ENCODE data around the gene DGKK.

Gene DGKK

DNA sequence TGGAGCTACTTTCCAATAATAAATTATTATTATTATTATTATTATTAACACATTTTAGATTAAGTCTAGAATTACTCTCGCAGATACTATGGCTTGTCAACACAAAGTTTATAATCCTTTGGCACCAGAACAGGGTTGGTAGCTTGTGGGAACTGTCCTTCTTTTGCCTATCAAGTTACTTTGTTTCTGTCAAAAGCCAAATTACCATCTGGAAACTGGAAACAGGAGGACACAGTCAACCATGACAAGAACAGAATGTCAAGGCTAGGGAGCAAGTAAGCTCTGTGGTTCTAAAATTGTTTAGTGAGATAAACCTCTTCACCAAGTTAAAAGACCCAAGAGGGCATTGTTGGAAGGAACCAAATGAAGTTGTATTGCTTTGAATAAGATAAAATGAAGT, 42.5 kb downstream of the DGKK start:
- Histone ChIP-seq H3K27me3 (ENCODE audit: insufficient read depth, poor library complexity, severe bottlenecking) (no peaks in the 10 kb centered on the region), H3K27ac (replicated peaks) (no peak overlapping the region), H3K4me3 (replicated peaks; ENCODE audit: insufficient read depth, low read length) (no peak overlapping the region)
- TF ChIP-seq SPI1 (IDR thresholded peaks at IDR 0.05; ENCODE audit: borderline replicate concordance, low read depth) (no peak), GABPA (IDR thresholded peaks at IDR 0.05; ENCODE audit: low read depth) (no peak), POLR2AphosphoS5 (IDR thresholded peaks at IDR 0.05; ENCODE audit: low read depth) (no peak)
- TF ChIP-seq, protein P1, sequence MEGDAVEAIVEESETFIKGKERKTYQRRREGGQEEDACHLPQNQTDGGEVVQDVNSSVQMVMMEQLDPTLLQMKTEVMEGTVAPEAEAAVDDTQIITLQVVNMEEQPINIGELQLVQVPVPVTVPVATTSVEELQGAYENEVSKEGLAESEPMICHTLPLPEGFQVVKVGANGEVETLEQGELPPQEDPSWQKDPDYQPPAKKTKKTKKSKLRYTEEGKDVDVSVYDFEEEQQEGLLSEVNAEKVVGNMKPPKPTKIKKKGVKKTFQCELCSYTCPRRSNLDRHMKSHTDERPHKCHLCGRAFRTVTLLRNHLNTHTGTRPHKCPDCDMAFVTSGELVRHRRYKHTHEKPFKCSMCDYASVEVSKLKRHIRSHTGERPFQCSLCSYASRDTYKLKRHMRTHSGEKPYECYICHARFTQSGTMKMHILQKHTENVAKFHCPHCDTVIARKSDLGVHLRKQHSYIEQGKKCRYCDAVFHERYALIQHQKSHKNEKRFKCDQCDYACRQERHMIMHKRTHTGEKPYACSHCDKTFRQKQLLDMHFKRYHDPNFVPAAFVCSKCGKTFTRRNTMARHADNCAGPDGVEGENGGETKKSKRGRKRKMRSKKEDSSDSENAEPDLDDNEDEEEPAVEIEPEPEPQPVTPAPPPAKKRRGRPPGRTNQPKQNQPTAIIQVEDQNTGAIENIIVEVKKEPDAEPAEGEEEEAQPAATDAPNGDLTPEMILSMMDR (IDR thresholded peaks at IDR 0.05; ENCODE audit: insufficient read depth, low read length), result no peak
- TF ChIP-seq, protein P2, sequence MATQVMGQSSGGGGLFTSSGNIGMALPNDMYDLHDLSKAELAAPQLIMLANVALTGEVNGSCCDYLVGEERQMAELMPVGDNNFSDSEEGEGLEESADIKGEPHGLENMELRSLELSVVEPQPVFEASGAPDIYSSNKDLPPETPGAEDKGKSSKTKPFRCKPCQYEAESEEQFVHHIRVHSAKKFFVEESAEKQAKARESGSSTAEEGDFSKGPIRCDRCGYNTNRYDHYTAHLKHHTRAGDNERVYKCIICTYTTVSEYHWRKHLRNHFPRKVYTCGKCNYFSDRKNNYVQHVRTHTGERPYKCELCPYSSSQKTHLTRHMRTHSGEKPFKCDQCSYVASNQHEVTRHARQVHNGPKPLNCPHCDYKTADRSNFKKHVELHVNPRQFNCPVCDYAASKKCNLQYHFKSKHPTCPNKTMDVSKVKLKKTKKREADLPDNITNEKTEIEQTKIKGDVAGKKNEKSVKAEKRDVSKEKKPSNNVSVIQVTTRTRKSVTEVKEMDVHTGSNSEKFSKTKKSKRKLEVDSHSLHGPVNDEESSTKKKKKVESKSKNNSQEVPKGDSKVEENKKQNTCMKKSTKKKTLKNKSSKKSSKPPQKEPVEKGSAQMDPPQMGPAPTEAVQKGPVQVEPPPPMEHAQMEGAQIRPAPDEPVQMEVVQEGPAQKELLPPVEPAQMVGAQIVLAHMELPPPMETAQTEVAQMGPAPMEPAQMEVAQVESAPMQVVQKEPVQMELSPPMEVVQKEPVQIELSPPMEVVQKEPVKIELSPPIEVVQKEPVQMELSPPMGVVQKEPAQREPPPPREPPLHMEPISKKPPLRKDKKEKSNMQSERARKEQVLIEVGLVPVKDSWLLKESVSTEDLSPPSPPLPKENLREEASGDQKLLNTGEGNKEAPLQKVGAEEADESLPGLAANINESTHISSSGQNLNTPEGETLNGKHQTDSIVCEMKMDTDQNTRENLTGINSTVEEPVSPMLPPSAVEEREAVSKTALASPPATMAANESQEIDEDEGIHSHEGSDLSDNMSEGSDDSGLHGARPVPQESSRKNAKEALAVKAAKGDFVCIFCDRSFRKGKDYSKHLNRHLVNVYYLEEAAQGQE (IDR thresholded peaks at IDR 0.05; ENCODE audit: insufficient replicate concordance, low read depth), result no peak
- no peak for DNase-seq (ENCODE audit: low read depth in 1 of 2, low spot score in 1 of 2)

DNA sequence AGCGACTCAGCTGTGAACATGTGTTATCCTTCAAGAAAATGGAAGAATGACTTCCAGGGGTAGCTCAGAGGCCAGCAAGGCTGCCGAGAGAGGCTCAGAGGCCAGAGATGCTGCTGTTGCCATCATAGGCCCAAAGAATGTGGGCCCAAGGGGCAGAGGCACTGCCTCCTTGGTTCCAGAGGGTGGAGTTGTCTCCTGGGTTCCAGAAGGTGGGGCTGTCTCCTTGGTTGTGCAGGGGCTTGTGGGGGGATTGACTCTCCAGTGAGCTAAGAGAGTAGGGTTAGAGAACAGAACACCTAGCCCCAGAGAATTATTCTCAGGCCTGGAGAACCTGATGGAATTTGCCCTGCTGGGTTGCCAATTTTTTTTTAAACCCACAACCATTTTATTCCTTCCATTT, 62.6 kb downstream of the DGKK start:
- no peaks in the 10 kb centered on the region for H3K27me3 ChIP-seq (ENCODE audit: insufficient read depth, poor library complexity, severe bottlenecking)
- no peak overlapping the region for H3K27ac ChIP-seq (replicated peaks)
- H3K4me3 ChIP-seq (replicated peaks; ENCODE audit: insufficient read depth, low read length), result no peak overlapping the region
- no peak for DNase-seq (ENCODE audit: low read depth in 1 of 2, low spot score in 1 of 2)
- TF ChIP-seq, protein P1 (IDR thresholded peaks at IDR 0.05; ENCODE audit: insufficient read depth, low read length), result no peak
- TF ChIP-seq POLR2AphosphoS5 (IDR thresholded peaks at IDR 0.05; ENCODE audit: low read depth) (no peak), SPI1 (IDR thresholded peaks at IDR 0.05; ENCODE audit: borderline replicate concordance, low read depth) (no peak), GABPA (IDR thresholded peaks at IDR 0.05; ENCODE audit: low read depth) (no peak)
- TF ChIP-seq, protein P2 (IDR thresholded peaks at IDR 0.05; ENCODE audit: insufficient replicate concordance, low read depth), result no peak

DNA sequence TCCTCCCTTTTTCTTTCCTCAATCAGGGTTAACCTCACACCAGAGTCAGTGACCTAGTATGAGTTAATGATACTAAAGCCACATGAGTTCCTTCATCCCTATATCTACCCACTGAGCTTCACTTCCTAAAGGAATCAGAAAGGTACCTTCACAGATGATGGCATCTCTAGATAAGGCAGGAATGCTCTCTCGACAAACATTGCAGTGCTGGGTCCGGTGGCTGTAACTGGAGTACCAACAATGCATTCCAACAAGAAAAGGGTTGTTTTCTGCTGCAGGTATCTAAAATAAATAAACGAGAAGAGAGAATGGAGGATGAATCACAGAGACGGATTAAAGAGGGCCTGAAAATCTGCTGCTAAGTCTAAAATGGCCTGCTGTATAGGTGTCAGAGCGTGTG, 66.7 kb downstream of the DGKK start:
- no peak for DNase-seq (ENCODE audit: low read depth in 1 of 2, low spot score in 1 of 2)
- TF ChIP-seq GABPA (IDR thresholded peaks at IDR 0.05; ENCODE audit: low read depth) (no peak), SPI1 (IDR thresholded peaks at IDR 0.05; ENCODE audit: borderline replicate concordance, low read depth) (no peak), POLR2AphosphoS5 (IDR thresholded peaks at IDR 0.05; ENCODE audit: low read depth) (no peak)
- TF ChIP-seq, protein P2 (IDR thresholded peaks at IDR 0.05; ENCODE audit: insufficient replicate concordance, low read depth), result no peak
- TF ChIP-seq, protein P1 (IDR thresholded peaks at IDR 0.05; ENCODE audit: insufficient read depth, low read length), result no peak
- H3K4me3 ChIP-seq (replicated peaks; ENCODE audit: insufficient read depth, low read length), result no peak overlapping the region
- H3K27ac ChIP-seq (replicated peaks), result no peak overlapping the region
- no peaks in the 10 kb centered on the region for H3K27me3 ChIP-seq (ENCODE audit: insufficient read depth, poor library complexity, severe bottlenecking)

All from HL-60 (cell line).